Karpas-422 (cell line): ENCODE measurements around the gene IL15RA. TPM values are rescaled to one million over a fixed set of nuclear protein-coding genes. Genes with fewer than 3 reads are reported as not detected.

Experiments
- DNase-seq: peaks from one replicate; pipeline ENCODE4 v3.0.0-alpha.2; 2015
- H2AFZ ChIP-seq: fragments of 200-600 bp; sonication (generic); 2 replicates; pipeline ENCODE4 v1.6.1; 2014; ENCODE audit warnings: antibody characterized with exemption, low read length, mixed read lengths
- H3K27ac ChIP-seq: fragments of 200-600 bp; sonication (generic); 2 replicates; pipeline ENCODE4 v1.5.1; 2014; ENCODE audit warnings: mild to moderate bottlenecking, low read length, moderate library complexity
- H3K27me3 ChIP-seq: fragments of 200-600 bp; sonication (generic); 2 replicates; pipeline ENCODE4 v1.6.1; 2014; ENCODE audit warnings: low read length, mixed read lengths
- H3K36me3 ChIP-seq: fragments of 200-600 bp; sonication (generic); 2 replicates; pipeline ENCODE4 v1.6.1; 2014; ENCODE audit warnings: low read length, mixed read lengths; ENCODE audit not compliant: insufficient read depth
- H3K4me1 ChIP-seq: fragments of 200-600 bp; sonication (generic); 2 replicates; pipeline ENCODE4 v1.6.1; 2014; ENCODE audit warnings: mild to moderate bottlenecking, low read length, mixed read lengths
- H3K4me2 ChIP-seq: fragments of 200-600 bp; sonication (generic); 2 replicates; pipeline ENCODE4 v1.6.1; 2014; ENCODE audit warnings: low read length, low read depth, mild to moderate bottlenecking; ENCODE audit not compliant: poor library complexity, severe bottlenecking
- H3K4me3 ChIP-seq: fragments of 200-600 bp; sonication (generic); 2 replicates; pipeline ENCODE4 v1.5.1; 2014; ENCODE audit warnings: mild to moderate bottlenecking, antibody characterized with exemption, low read length, mixed read lengths
- H3K79me2 ChIP-seq: fragments of 200-600 bp; sonication (generic); 2 replicates; pipeline ENCODE4 v1.6.1; 2014; ENCODE audit warnings: mild to moderate bottlenecking, low read length, mixed read lengths
- H3K9ac ChIP-seq: fragments of 200-600 bp; sonication (generic); 2 replicates; pipeline ENCODE4 v1.6.0; 2014; ENCODE audit warnings: low read length
- H3K9me2 ChIP-seq: fragments of 200-600 bp; sonication (generic), shearing (Covaris generic); replicated peaks from 2 replicates; pipeline ENCODE4 v1.6.0; 2014; ENCODE audit warnings: mild to moderate bottlenecking, low read length, moderate library complexity; ENCODE audit not compliant: insufficient read depth
- H3K9me3 ChIP-seq: fragments of 300-700, 200-600 bp; sonication (generic); 2 replicates; pipeline ENCODE4 v1.6.1; 2014; ENCODE audit warnings: low read length, mixed read lengths
- H4K20me1 ChIP-seq: fragments of 200-600 bp; sonication (generic); 2 replicates; pipeline ENCODE4 v1.6.1; 2014; ENCODE audit warnings: mild to moderate bottlenecking, antibody characterized with exemption, low read length, low read depth; ENCODE audit not compliant: insufficient read depth
- small RNA-seq: library from RNA; depleted of rRNA; stranded (forward); fragments of <200 nt; gene quantifications from one replicate; pipeline ENCODE3, GENCODE V24; 2014
- total RNA-seq: library from RNA; depleted of rRNA; stranded (reverse); fragments of >200 nt; shearing (Covaris generic); gene quantifications from 2 replicates; pipeline ENCODE4 v1.2.3, GENCODE V29; 2014; ENCODE audit warnings: low replicate concordance; rRNA removed

Gene IL15RA
- total RNA-seq, 1 experiment from 2014 or later = not detected

GRCh38 chr10:5903563-5903962, 73.8 kb downstream of the IL15RA start:
- H3K4me1 ChIP-seq = no peaks in the 10 kb centered on the region
- no peaks in the 10 kb centered on the region for H3K27me3 ChIP-seq

DNA sequence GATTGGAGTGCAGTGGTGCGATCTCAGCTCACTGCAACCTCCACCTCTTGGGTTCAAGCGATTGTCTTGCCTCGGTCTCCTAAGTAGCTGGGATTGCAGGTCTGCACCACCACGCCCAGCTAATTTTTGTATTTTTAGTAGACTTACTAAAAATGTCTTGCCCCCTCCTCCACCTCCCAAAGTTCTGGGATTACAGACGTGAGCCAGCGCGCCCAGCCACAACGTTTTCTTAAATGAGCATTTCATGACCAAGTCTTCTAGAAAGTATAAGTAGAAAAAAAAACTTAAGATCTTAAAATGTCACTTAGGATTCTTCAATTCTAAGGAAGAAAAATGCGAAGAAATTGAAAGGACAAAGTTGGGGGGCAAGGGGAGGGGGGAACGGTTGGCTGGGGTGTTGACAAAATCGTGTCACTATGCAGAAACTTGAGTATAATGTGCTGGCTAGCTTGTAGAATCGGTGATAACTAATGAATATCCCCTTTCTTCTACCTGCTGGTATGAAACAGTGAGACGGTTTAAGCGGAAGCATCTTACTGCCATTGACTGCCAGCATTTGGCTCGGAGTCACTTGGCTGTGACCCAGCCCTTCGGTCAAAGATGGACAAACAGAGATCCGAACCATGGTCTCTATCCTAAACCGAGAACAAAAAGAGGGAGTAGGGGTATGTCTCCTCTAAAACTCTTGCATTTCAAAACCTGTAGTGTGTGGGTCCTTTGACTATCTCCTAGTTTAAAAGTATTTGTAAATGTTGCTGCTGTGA, 74.7 kb downstream of the IL15RA start:
- H3K4me3 ChIP-seq = no peak overlapping the region
- H2AFZ ChIP-seq = no peak overlapping the region
- DNase-seq = no peak
- no peaks in the 10 kb centered on the region for H4K20me1 ChIP-seq
- H3K9me2 ChIP-seq = no peaks in the 10 kb centered on the region
- H3K27ac ChIP-seq = no peak overlapping the region
- no peak overlapping the region for H3K4me2 ChIP-seq
- H3K4me1 ChIP-seq = no peaks in the 10 kb centered on the region
- H3K36me3 ChIP-seq = peaks cover 10% of the 10 kb centered on the region
- H3K79me2 ChIP-seq = peaks cover 55% of the 10 kb centered on the region
- no peaks in the 10 kb centered on the region for H3K9me3 ChIP-seq
- H3K9ac ChIP-seq = no peak overlapping the region
- H3K27me3 ChIP-seq = no peaks in the 10 kb centered on the region

More at GRCh38 chr10:5903563-5903962, 73.8 kb downstream of the IL15RA start:
- H3K79me2 ChIP-seq = peaks cover 49% of the 10 kb centered on the region
- no peak overlapping the region for H3K9ac ChIP-seq
- no peak for DNase-seq
- H3K27ac ChIP-seq = no peak overlapping the region
- H3K4me3 ChIP-seq = no peak overlapping the region
- no peaks in the 10 kb centered on the region for H4K20me1 ChIP-seq
- H3K36me3 ChIP-seq = peaks cover 10% of the 10 kb centered on the region
- H3K4me2 ChIP-seq = no peak overlapping the region
- no peaks in the 10 kb centered on the region for H3K9me2 ChIP-seq
- no peaks in the 10 kb centered on the region for H3K9me3 ChIP-seq
- H2AFZ ChIP-seq = no peak overlapping the region

Small RNA genes lying within 50 kb of the gene (small RNA-seq; reads per million reads assigned to genes)
- not detected for gene RF00397

Other genes with a start within 250 kb of the IL15RA start
- 275 and 383 TPM in 2 replicates for gene GDI2, start 164.1 kb downstream of the IL15RA start, total RNA-seq
- 12.8 and 29.5 TPM in 2 replicates for gene ANKRD16, start 87.7 kb downstream of the IL15RA start, total RNA-seq
- 61.9 and 90.1 TPM in 2 replicates for gene FBH1, start 87.3 kb downstream of the IL15RA start, total RNA-seq
- gene IL2RA, start 84.8 kb upstream of the IL15RA start, total RNA-seq = 1.6 TPM in 1 of 2 replicates, not detected in the other
- 72.5 and 96.5 TPM in 2 replicates for gene RBM17, start 111.5 kb upstream of the IL15RA start, total RNA-seq
- gene PFKFB3, start 225.4 kb upstream of the IL15RA start, total RNA-seq = 43.6 and 61.2 TPM in 2 replicates